Thyroid gland (tissue), 4 donors: Measurements from ENCODE around the gene TMSB4X. TPM values are rescaled to one million over a fixed set of nuclear protein-coding genes. Genes with fewer than 3 reads are reported as not detected.

Experiments used
- DNase-seq, 2 donors: peaks; one replicate each; pipeline ENCODE4 v3.0.0-alpha.2; 2019
- H3K27ac ChIP-seq, 3 donors: fragments of 200-600 bp; sonication (generic); 1 replicate in 2 of 3; 2 replicates in 1 of 3; pipeline ENCODE4 v1.5.1; 2016 to 2019; ENCODE audit warnings: mild to moderate bottlenecking in 1 of 3, moderate library complexity in 1 of 3
- H3K27me3 ChIP-seq: fragments of 200-600 bp; sonication (generic); one replicate; pipeline ENCODE4 v1.5.1; 2019
- H3K36me3 ChIP-seq, 2 donors: fragments of 200-600 bp; sonication (generic); one replicate each; pipeline ENCODE4 v1.5.1; 2016 to 2019
- H3K4me1 ChIP-seq, 2 donors: fragments of 200-600 bp; sonication (generic); one replicate each; pipeline ENCODE4 v1.5.1; 2017 to 2019
- H3K4me3 ChIP-seq, 3 donors: fragments of 200-600 bp; sonication (generic); replicated peaks in 1 of 3; 1 replicate in 2 of 3; 2 replicates in 1 of 3; pipeline ENCODE4 v1.5.1; 2016; ENCODE audit warnings: mild to moderate bottlenecking in 1 of 3
- H3K9me3 ChIP-seq: fragments of 200-600 bp; sonication (generic); one replicate; pipeline ENCODE4 v1.5.1; 2017
- POLR2A ChIP-seq, 2 donors: fragments of 450-650 bp; IDR thresholded peaks; one replicate each; pipeline ENCODE4 v1.6.1; 2017; ENCODE audit warnings: antibody characterized with exemption in 2 of 2, mild to moderate bottlenecking in 2 of 2, moderate library complexity in 1 of 2
- WGBS, 2 donors: methylation state at CpG; one replicate each; pipeline ENCODE4 v1.1.5; 2017; 5-methylcytosine and 5-hydroxymethylcytosine counted together
- intact Hi-C: fragments of 100-400 bp; cut with DNase I; formaldehyde crosslinking; loops from one replicate; pipeline ENCODE4 v1.15.1; 2023
- total RNA-seq, 4 donors: library from RNA; depleted of rRNA; stranded (reverse); fragments of >200 nt; gene quantifications; one replicate each; pipeline ENCODE4 v1.2.3, GENCODE V29; 2016
- TF ChIP-seq, protein P1 (sequence below), 6 experiments: fragments of 200-600 bp in 3 of 6; fragments of 450-650 bp in 3 of 6; sonication (generic) in 3 of 6; IDR thresholded peaks; one replicate each; pipeline ENCODE4 v1.5.1; 2016 to 2019; ENCODE audit warnings: antibody characterized with exemption in 6 of 6, mild to moderate bottlenecking in 2 of 6, inconsistent platforms in 1 of 6, moderate library complexity in 1 of 6

Gene TMSB4X
- total RNA-seq, 4 donors from 2014 or later: 854 to 2,672 (median 1,302) TPM

DNA sequence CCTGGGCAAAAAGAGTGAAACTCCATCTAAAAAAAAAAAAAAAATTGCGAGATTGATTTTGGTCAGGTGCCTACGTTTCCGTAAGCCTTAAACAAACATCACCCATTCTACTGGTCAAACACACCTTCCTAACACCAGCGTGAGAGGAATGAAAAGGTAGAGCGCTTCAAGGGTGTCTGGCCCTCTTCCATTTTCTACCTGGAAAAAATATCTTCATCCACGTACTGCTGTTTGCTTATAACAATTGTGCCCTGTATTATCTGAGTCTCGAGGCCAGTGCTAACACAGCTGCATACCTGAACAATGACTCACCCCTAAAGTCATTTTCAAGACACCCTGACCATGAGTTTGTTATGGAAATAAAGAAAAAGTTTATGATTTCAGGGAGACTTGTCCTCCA is 13.9 kb downstream of the TMSB4X start:
- Histone ChIP-seq H3K4me1 (peaks cover 0 to 12% of the 10 kb centered on the region in 2 donors), H3K27me3 (no peaks in the 10 kb centered on the region), H3K36me3 (no peaks in the 10 kb centered on the region), H3K4me3 (no peak overlapping the region), H3K27ac (peak overlapping the region; percentile 28 to 67 (median 41)), H3K9me3 (no peaks in the 10 kb centered on the region)
- intact Hi-C loops: no loop called here
- 31 to 35% methylated on average over 7 of the region's 7 CpGs for WGBS, 2 donors
- DNase-seq: peak; percentile 53 to 55
- TF ChIP-seq, protein P1, sequence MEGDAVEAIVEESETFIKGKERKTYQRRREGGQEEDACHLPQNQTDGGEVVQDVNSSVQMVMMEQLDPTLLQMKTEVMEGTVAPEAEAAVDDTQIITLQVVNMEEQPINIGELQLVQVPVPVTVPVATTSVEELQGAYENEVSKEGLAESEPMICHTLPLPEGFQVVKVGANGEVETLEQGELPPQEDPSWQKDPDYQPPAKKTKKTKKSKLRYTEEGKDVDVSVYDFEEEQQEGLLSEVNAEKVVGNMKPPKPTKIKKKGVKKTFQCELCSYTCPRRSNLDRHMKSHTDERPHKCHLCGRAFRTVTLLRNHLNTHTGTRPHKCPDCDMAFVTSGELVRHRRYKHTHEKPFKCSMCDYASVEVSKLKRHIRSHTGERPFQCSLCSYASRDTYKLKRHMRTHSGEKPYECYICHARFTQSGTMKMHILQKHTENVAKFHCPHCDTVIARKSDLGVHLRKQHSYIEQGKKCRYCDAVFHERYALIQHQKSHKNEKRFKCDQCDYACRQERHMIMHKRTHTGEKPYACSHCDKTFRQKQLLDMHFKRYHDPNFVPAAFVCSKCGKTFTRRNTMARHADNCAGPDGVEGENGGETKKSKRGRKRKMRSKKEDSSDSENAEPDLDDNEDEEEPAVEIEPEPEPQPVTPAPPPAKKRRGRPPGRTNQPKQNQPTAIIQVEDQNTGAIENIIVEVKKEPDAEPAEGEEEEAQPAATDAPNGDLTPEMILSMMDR (IDR thresholded peaks at IDR 0.05): no peak
- TF ChIP-seq POLR2A (IDR thresholded peaks at IDR 0.05): no peak

DNA sequence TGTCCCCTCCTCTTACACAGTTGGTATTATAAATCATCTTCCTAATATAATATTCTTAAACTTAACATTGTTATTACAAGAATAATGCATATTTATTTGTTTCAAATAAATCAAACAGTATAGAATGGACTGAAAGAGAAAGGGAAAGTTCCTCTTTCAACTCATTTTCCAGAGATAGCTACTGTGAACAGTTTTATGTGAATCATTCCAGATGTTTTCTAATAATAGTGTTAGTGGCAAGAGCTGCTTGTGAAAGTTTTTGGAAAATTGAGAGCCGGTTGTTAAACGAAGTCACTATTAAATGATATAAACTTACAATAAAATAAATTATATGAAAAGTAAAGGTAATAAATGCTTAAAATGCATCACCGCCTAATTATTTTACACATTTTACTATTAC is 14.6 kb downstream of the TMSB4X start:
- TF ChIP-seq POLR2A (IDR thresholded peaks at IDR 0.05): no peak
- TF ChIP-seq, protein P1 (IDR thresholded peaks at IDR 0.05): no peak
- intact Hi-C loops: no loop called here
- Histone ChIP-seq H3K4me3 (no peak overlapping the region), H3K27ac (peak overlapping the region; percentile 28 to 67 (median 41)), H3K4me1 (peaks cover 0 to 12% of the 10 kb centered on the region in 2 donors), H3K36me3 (no peaks in the 10 kb centered on the region), H3K9me3 (no peaks in the 10 kb centered on the region), H3K27me3 (no peaks in the 10 kb centered on the region)
- 75 to 80% methylated on average over 3 of the region's 3 CpGs for WGBS, 2 donors
- no peak for DNase-seq

DNA sequence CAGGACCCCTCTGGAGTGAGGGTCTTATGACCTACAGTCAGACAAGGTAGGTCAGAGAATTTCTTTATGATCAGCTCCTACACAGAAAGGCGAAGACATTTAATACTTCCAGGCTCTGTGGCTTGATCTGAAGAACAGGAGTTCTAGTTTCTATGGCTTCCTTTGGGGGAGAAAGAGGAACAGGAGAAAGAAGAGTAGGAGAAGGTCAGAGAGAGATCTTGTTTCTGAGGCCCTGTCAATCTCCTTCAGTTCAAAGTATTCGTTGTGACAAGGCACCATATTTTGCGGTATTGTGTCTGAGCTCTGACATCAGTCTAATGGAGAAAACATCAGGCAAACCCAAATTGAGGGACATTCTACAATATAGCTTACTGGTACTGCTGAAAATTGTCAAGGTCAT is 16.7 kb downstream of the TMSB4X start:
- TF ChIP-seq, protein P1 (IDR thresholded peaks at IDR 0.05): no peak
- no peak for TF ChIP-seq POLR2A (IDR thresholded peaks at IDR 0.05)
- Histone ChIP-seq H3K27me3 (no peaks in the 10 kb centered on the region), H3K4me3 (no peak overlapping the region), H3K36me3 (no peaks in the 10 kb centered on the region), H3K9me3 (no peaks in the 10 kb centered on the region), H3K4me1 (peaks cover 0 to 12% of the 10 kb centered on the region in 2 donors), H3K27ac (no peak overlapping the region)
- WGBS, 2 donors: 96 to 98% methylated on average over 3 of the region's 3 CpGs
- intact Hi-C loops: no loop called here
- no peak for DNase-seq

DNA sequence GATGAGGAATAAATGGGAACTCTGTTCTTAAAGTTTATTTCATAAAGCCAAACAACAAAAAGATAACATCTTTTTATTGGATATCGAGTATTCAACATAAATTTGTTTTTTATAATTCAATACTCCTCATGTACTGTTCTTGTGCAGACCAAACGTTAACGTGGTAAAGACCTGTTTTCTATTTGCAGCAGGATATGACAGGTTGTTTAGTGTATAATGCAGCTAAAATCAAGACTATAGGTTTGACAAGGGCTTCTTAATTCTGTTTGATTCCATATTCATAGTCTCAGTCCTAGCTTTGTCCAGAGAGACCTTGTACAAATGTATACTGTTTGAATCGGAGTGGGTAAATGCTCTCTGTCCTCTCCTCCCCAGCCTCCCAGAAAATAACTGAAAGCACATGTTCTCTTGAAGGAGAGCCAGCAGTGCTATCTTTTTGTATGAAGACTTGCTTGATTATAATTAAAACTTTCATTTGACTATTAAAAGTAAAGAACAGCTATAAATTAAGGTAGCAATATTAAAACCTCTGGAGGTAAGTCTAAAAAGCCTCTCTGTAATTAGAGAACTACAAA is 17.7 kb downstream of the TMSB4X start:
- no peak for TF ChIP-seq POLR2A (IDR thresholded peaks at IDR 0.05)
- TF ChIP-seq, protein P1 (IDR thresholded peaks at IDR 0.05): no peak
- Histone ChIP-seq H3K4me1 (peaks cover 0 to 12% of the 10 kb centered on the region in 2 donors), H3K36me3 (no peaks in the 10 kb centered on the region), H3K9me3 (no peaks in the 10 kb centered on the region), H3K27me3 (no peaks in the 10 kb centered on the region), H3K27ac (no peak overlapping the region), H3K4me3 (no peak overlapping the region)
- 91 to 92% methylated on average over 4 of the region's 4 CpGs for WGBS, 2 donors
- no peak for DNase-seq
- intact Hi-C loops: no loop called here

- no peak overlapping the region for H3K4me3 ChIP-seq
- no peak overlapping the region for H3K27ac ChIP-seq
- peaks cover 0 to 12% of the 10 kb centered on the region in 2 donors for H3K4me1 ChIP-seq
- TF ChIP-seq, protein P1 (IDR thresholded peaks at IDR 0.05): no peak
- no peak for TF ChIP-seq POLR2A (IDR thresholded peaks at IDR 0.05)
- DNase-seq: no peak
- H3K36me3 ChIP-seq: no peaks in the 10 kb centered on the region
- intact Hi-C loops: no loop called here
- H3K27me3 ChIP-seq: no peaks in the 10 kb centered on the region
- H3K9me3 ChIP-seq: no peaks in the 10 kb centered on the region
- WGBS, 2 donors: 32 to 39% methylated on average over 1 of the region's 1 CpG
These were observed 18.9 kb downstream of the TMSB4X start for GRCh38 chrX:12993826-12994225.
